Measurements from ENCODE around the gene TIRAP.

DNA sequence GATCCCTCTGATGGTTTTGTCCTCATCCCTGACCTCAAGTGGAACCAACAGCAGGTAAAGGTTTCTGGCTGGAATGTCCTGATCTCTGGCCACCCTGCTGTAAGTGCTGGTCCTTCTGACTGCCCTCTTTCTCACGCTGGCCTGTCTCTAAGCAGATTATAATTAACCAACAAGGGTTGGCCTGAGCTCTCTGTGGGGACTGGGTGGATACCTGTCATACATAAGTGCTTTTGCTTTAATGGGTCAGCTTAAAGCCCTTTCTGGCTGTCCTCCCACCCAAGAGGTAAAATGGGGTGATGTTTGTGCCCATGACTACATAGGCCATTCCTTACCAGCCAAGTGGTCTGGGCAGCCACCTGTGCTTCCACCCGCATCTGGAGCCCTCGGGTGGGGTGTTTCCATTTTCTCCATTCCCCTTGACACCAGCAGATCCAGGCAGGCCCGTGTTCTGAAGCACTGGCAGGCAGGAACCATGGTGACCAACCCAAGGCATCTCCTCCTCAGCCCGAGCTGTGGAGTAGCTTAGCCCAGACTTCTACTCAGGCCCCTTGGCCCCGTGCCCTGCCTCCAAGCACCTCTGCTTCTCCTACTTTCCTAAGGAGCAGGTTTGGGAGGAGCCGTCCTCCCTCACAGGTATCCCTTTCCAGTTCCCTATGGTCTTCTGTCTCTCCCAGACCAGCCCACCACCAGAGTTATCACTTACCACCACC lies 55.6 kb downstream of the TIRAP start:
- TF ChIP-seq, protein P1, sequence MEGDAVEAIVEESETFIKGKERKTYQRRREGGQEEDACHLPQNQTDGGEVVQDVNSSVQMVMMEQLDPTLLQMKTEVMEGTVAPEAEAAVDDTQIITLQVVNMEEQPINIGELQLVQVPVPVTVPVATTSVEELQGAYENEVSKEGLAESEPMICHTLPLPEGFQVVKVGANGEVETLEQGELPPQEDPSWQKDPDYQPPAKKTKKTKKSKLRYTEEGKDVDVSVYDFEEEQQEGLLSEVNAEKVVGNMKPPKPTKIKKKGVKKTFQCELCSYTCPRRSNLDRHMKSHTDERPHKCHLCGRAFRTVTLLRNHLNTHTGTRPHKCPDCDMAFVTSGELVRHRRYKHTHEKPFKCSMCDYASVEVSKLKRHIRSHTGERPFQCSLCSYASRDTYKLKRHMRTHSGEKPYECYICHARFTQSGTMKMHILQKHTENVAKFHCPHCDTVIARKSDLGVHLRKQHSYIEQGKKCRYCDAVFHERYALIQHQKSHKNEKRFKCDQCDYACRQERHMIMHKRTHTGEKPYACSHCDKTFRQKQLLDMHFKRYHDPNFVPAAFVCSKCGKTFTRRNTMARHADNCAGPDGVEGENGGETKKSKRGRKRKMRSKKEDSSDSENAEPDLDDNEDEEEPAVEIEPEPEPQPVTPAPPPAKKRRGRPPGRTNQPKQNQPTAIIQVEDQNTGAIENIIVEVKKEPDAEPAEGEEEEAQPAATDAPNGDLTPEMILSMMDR (IDR thresholded peaks at IDR 0.05), result no peak
- TF ChIP-seq GABPA (IDR thresholded peaks at IDR 0.05; ENCODE audit: low read depth) (no peak), MXI1 (IDR thresholded peaks at IDR 0.05; ENCODE audit: low read depth, low read length) (no peak), YY1 (IDR thresholded peaks at IDR 0.05; ENCODE audit: low read depth) (no peak), RCOR1 (IDR thresholded peaks at IDR 0.05; ENCODE audit: low read length) (no peak), FOXJ3 (CRISPR knock-in tag; IDR thresholded peaks at IDR 0.05) (no peak), EP300 (IDR thresholded peaks at IDR 0.05; ENCODE audit: borderline replicate concordance in 1 of 2, low read depth in 1 of 2, low read length in 1 of 2) (no peak), TCF12 (IDR thresholded peaks at IDR 0.05) (no peak), RXRA (IDR thresholded peaks at IDR 0.05; ENCODE audit: borderline replicate concordance, low read depth) (no peak), RAD21 (IDR thresholded peaks at IDR 0.05; ENCODE audit: low read length) (no peak)
- TF ChIP-seq, protein P2, sequence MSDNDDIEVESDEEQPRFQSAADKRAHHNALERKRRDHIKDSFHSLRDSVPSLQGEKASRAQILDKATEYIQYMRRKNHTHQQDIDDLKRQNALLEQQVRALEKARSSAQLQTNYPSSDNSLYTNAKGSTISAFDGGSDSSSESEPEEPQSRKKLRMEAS (IDR thresholded peaks at IDR 0.05; ENCODE audit: low read depth), result no peak
